Measurements from ENCODE around the gene PDX1. TPM values are rescaled to one million over a fixed set of nuclear protein-coding genes. Genes with fewer than 3 reads are reported as not detected.

The PDX1 gene
- under 1 TPM in 1 of 4 donors, not detected in 3; 0.16 TPM for total RNA-seq

- in situ Hi-C loops (cut with MboI; ENCODE audit: low pct_ligation_motif_present in 1 of 4, low pct_unique_long_range_greater_than_20kb in 1 of 4, low sequenced_read_pairs in 3 of 4) = no loop called here
- Histone ChIP-seq H3K36me3 (no peaks in the 10 kb centered on the region), H3K4me1 (peaks cover 5 to 48% (median 44%) of the 10 kb centered on the region in 4 donors), H3K4me3 (peak within 1 kb of the TSS in 3 of 4 donors; percentile 37 to 63 (median 38)), H3K27me3 (peaks cover 100% of the 10 kb centered on the region), H3K9me3 (no peaks in the 10 kb centered on the region), H3K27ac (no peak within 1 kb of the TSS)
- WGBS, 2 donors (ENCODE audit: low coverage in 1 of 2) = 4% methylated on average over 38 of the region's 76 CpGs; no CpG with 5 or more reads in 1 of the 2 donors
- peak; percentile 56 for DNase-seq
- intact Hi-C loops (cut with DNase I; ENCODE audit: low total_unique reads) = no loop called here
- no peak for TF ChIP-seq CTCF (IDR thresholded peaks at IDR 0.05)
- no peak for TF ChIP-seq EP300 (IDR thresholded peaks at IDR 0.05; ENCODE audit: low read depth)
- TF ChIP-seq POLR2AphosphoS5 (IDR thresholded peaks at IDR 0.05) = no peak
- no peak for TF ChIP-seq POLR2A (IDR thresholded peaks at IDR 0.05)
Measured at GRCh38 chr13:27919934-27920676, at the start of gene PDX1. PDX1 (plus strand) TSS chr13:27920000; CDS start chr13:27920139, 139 bp downstream.

- H3K27me3 ChIP-seq = peaks cover 82% of the 10 kb centered on the region
Measured at GRCh38 chr13:27878274-27878673, 41.5 kb upstream of the PDX1 start.

GRCh38 chr13:27889471-27889870, 30.3 kb upstream of the PDX1 start:
- in situ Hi-C loops (cut with MboI; ENCODE audit: low pct_ligation_motif_present in 1 of 4, low pct_unique_long_range_greater_than_20kb in 1 of 4, low sequenced_read_pairs in 3 of 4) (no loop called here), intact Hi-C loops (cut with DNase I; ENCODE audit: low total_unique reads) (no loop called here)
- no peak for TF ChIP-seq CTCF (IDR thresholded peaks at IDR 0.05)
- TF ChIP-seq POLR2AphosphoS5 (IDR thresholded peaks at IDR 0.05) = no peak
- TF ChIP-seq POLR2A (IDR thresholded peaks at IDR 0.05) = no peak
- TF ChIP-seq EP300 (IDR thresholded peaks at IDR 0.05; ENCODE audit: low read depth) = no peak

More at GRCh38 chr13:27878274-27878673, 41.5 kb upstream of the PDX1 start:
- Histone ChIP-seq H3K4me3 (no peak overlapping the region), H3K4me1 (no peaks in the 10 kb centered on the region), H3K27ac (no peak overlapping the region), H3K9me3 (no peaks in the 10 kb centered on the region), H3K36me3 (no peaks in the 10 kb centered on the region)
- WGBS, 2 donors (ENCODE audit: low coverage in 1 of 2) = 83 to 85% methylated on average over 5 of the region's 5 CpGs
- DNase-seq = no peak
- intact Hi-C loops (cut with DNase I; ENCODE audit: low total_unique reads) = no loop called here
- TF ChIP-seq POLR2A (IDR thresholded peaks at IDR 0.05) = no peak
- no peak for TF ChIP-seq EP300 (IDR thresholded peaks at IDR 0.05; ENCODE audit: low read depth)
- no peak for TF ChIP-seq POLR2AphosphoS5 (IDR thresholded peaks at IDR 0.05)
- TF ChIP-seq CTCF (IDR thresholded peaks at IDR 0.05) = no peak
- in situ Hi-C loops (cut with MboI; ENCODE audit: low pct_ligation_motif_present in 1 of 4, low pct_unique_long_range_greater_than_20kb in 1 of 4, low sequenced_read_pairs in 3 of 4) = no loop called here

GRCh38 chr13:27896726-27897125, 23.1 kb upstream of the PDX1 start:
- no peak for TF ChIP-seq POLR2AphosphoS5 (IDR thresholded peaks at IDR 0.05)
- no peak for TF ChIP-seq CTCF (IDR thresholded peaks at IDR 0.05)
- no peak for TF ChIP-seq EP300 (IDR thresholded peaks at IDR 0.05; ENCODE audit: low read depth)
- TF ChIP-seq POLR2A (IDR thresholded peaks at IDR 0.05) = no peak
- H3K9me3 ChIP-seq = peaks cover 0 to 3% of the 10 kb centered on the region in 2 donors
- intact Hi-C loops (cut with DNase I; ENCODE audit: low total_unique reads) (no loop called here), in situ Hi-C loops (cut with MboI; ENCODE audit: low pct_ligation_motif_present in 1 of 4, low pct_unique_long_range_greater_than_20kb in 1 of 4, low sequenced_read_pairs in 3 of 4) (no loop called here)
- H3K36me3 ChIP-seq = no peaks in the 10 kb centered on the region
- no peak for DNase-seq
- no peak overlapping the region for H3K27ac ChIP-seq
- no peaks in the 10 kb centered on the region for H3K4me1 ChIP-seq
- no peak overlapping the region for H3K4me3 ChIP-seq
- peaks cover 86% of the 10 kb centered on the region for H3K27me3 ChIP-seq

More at GRCh38 chr13:27889471-27889870, 30.3 kb upstream of the PDX1 start:
- H3K9me3 ChIP-seq = peaks cover 0 to 3% of the 10 kb centered on the region in 2 donors
- 16 to 38% methylated on average over 2 to 5 of the region's 5 CpGs for WGBS, 2 donors (ENCODE audit: low coverage in 1 of 2)
- peaks cover 81% of the 10 kb centered on the region for H3K27me3 ChIP-seq
- DNase-seq = no peak
- H3K27ac ChIP-seq = no peak overlapping the region
- H3K4me1 ChIP-seq = no peaks in the 10 kb centered on the region
- no peak overlapping the region for H3K4me3 ChIP-seq
- no peaks in the 10 kb centered on the region for H3K36me3 ChIP-seq
